ENCODE data around the gene SDC3.

- TF ChIP-seq POLR2A (IDR thresholded peaks at IDR 0.05; ENCODE audit: low read length) (no peak), GATA1 (IDR thresholded peaks at IDR 0.05; ENCODE audit: low read depth, low read length) (no peak)
These were observed 43.9 kb downstream of the SDC3 start for GRCh38 chr1:30864681-30865080.

Data from erythroblast (primary cell).